GM12878 (cell line): Measurements from ENCODE around the gene PHLDB1. TPM values are rescaled to one million over a fixed set of nuclear protein-coding genes. Genes with fewer than 3 reads are reported as not detected.

Experiments used
- ATAC-seq: fragments of 200-7000 bp; cut with Tn5 transposase; 3 replicates; pipeline ENCODE4 v1.9.1; 2020; ENCODE audit warnings: mild to moderate bottlenecking, moderate library complexity
- BruUV-seq: library from RNA; stranded (reverse); fragments of 400-500 nt; replicated peaks from 2 replicates; lab custom pipeline; 2021; lab: Mats Ljungman, UMichigan
- CTCF ChIA-PET: fragments of 300-600 bp; sonication (Branson Sonifier 250); formaldehyde crosslinking; extraction: SDS; loops from one replicate; lab custom pipeline; 2021; ENCODE audit warnings: inconsistent platforms; lab: Yijun Ruan, JAX
- POLR2A ChIA-PET: fragments of 350-600 bp; formaldehyde crosslinking; extraction: SDS; loops from one replicate; lab custom pipeline; 2021; ENCODE audit warnings: inconsistent platforms; lab: Charles Lee
- RAD21 ChIA-PET: fragments of 300-600 bp; sonication (Branson Sonifier 250); formaldehyde crosslinking; loops from one replicate; lab custom pipeline; 2023; ENCODE audit warnings: antibody characterized with exemption; ENCODE audit not compliant: unreplicated experiment; lab: Charles Lee
- SMC1A ChIA-PET: fragments of 300-600 bp; sonication (Branson Sonifier 250); formaldehyde crosslinking; loops from one replicate; lab custom pipeline; 2023; ENCODE audit not compliant: unreplicated experiment, uncharacterized antibody; lab: Charles Lee
- DNase-seq: peaks from one replicate; pipeline ENCODE4 v3.0.0-alpha.2; 2011; ENCODE audit warnings: low read depth, low spot score
- FAIRE-seq: peaks from 3 replicates; lab custom pipeline; 2011; peaks lifted over from hg19 to GRCh38; lab: Jason Lieb, UNC
- H2AFZ ChIP-seq: 2 replicates; pipeline ENCODE4 v1.6.0; 2011; ENCODE audit warnings: low read depth, low read length, control low read depth; ENCODE audit not compliant: control insufficient read depth
- H3K27ac ChIP-seq: 2 replicates; pipeline ENCODE4 v1.5.1; 2011; ENCODE audit warnings: control low read depth; ENCODE audit not compliant: control insufficient read depth, insufficient read depth
- H3K27me3 ChIP-seq, 2 experiments: replicated peaks in 1 of 2; 2 replicates each; pipeline versions ENCODE4 v1.6.0 to v1.6.1; 2011; ENCODE audit warnings: low read length in 1 of 2; ENCODE audit not compliant: control insufficient read depth in 2 of 2, insufficient read depth in 2 of 2
- H3K36me3 ChIP-seq, 2 experiments: 2 replicates each; pipeline ENCODE4 v1.5.1; 2011; ENCODE audit warnings: low read length in 1 of 2; ENCODE audit not compliant: control insufficient read depth in 2 of 2, insufficient read depth in 2 of 2
- H3K4me1 ChIP-seq: 2 replicates; pipeline ENCODE4 v1.6.1; 2011; ENCODE audit warnings: mild to moderate bottlenecking, low read length, moderate library complexity, mixed read lengths; ENCODE audit not compliant: control insufficient read depth, insufficient read depth
- H3K4me2 ChIP-seq: 2 replicates; pipeline ENCODE4 v1.6.0; 2011; ENCODE audit warnings: control low read depth; ENCODE audit not compliant: control insufficient read depth, insufficient read depth
- H3K4me3 ChIP-seq: fragments of 200-600 bp; sonication (generic); 2 replicates; pipeline ENCODE4 v1.5.1; 2016
- H3K79me2 ChIP-seq: 2 replicates; pipeline ENCODE4 v1.6.0; 2011; ENCODE audit warnings: low read length; ENCODE audit not compliant: control insufficient read depth, insufficient read depth
- H3K9ac ChIP-seq: 2 replicates; pipeline ENCODE4 v1.8.0; 2011; ENCODE audit warnings: low read length, control low read depth, mixed read lengths; ENCODE audit not compliant: control insufficient read depth, insufficient read depth
- H3K9me3 ChIP-seq: replicated peaks from 3 replicates; pipeline ENCODE4 v1.5.1; 2011; ENCODE audit warnings: mild to moderate bottlenecking, low read length; ENCODE audit not compliant: control insufficient read depth, insufficient read depth
- H4K20me1 ChIP-seq: 2 replicates; pipeline ENCODE4 v1.6.0; 2011; ENCODE audit not compliant: control insufficient read depth, insufficient read depth
- BCL3 ChIP-seq: IDR thresholded peaks from 2 replicates; pipeline ENCODE4 v1.6.1; 2011; ENCODE audit warnings: borderline replicate concordance, low read depth, mild to moderate bottlenecking, moderate library complexity, low read length; ENCODE audit not compliant: insufficient read depth, poor library complexity, severe bottlenecking
- CREM ChIP-seq: IDR thresholded peaks from 2 replicates; pipeline ENCODE4 v1.6.1; 2014; ENCODE audit warnings: antibody characterized with exemption, low read depth
- ESRRA ChIP-seq: IDR thresholded peaks from 2 replicates; pipeline ENCODE4 v1.6.1; 2012; ENCODE audit warnings: mild to moderate bottlenecking, low read length, improper control_type of control experiment
- MYC ChIP-seq: IDR thresholded peaks from 2 replicates; pipeline ENCODE4 v1.6.1; 2011; ENCODE audit warnings: mild to moderate bottlenecking, low read length, moderate library complexity, inconsistent platforms; ENCODE audit not compliant: insufficient read depth, insufficient replicate concordance, insufficient read length, severe bottlenecking
- PML ChIP-seq: IDR thresholded peaks from 2 replicates; pipeline ENCODE4 v1.6.1; 2012; ENCODE audit warnings: low read length, inconsistent platforms
- RFX5 ChIP-seq: IDR thresholded peaks from 2 replicates; pipeline ENCODE4 v1.6.1; 2011; ENCODE audit warnings: low read depth, low read length, improper control_type of control experiment
- TCF12 ChIP-seq: IDR thresholded peaks from 2 replicates; pipeline ENCODE4 v1.6.1; 2011; ENCODE audit warnings: low read depth, mild to moderate bottlenecking, low read length
- ZNF622 ChIP-seq: fragments of 450-650 bp; IDR thresholded peaks from 2 replicates; pipeline ENCODE4 v1.6.1; 2017; ENCODE audit warnings: mild to moderate bottlenecking, inconsistent platforms
- ZZZ3 ChIP-seq: IDR thresholded peaks from 2 replicates; pipeline ENCODE4 v1.6.1; 2011; ENCODE audit warnings: low read depth; ENCODE audit not compliant: control insufficient read depth, insufficient read length
- WGBS: methylation state at CpG from one replicate; pipeline ENCODE4 v1.1.6; 2016; ENCODE audit warnings: low lambda C conversion rate; ENCODE audit not compliant: insufficient replicate concordance, insufficient coverage; ENCODE audit errors: missing lambda C conversion rate; 5-methylcytosine and 5-hydroxymethylcytosine counted together
- in situ Hi-C: fragments of 300-500 bp; cut with MboI; formaldehyde crosslinking; loops from 9 replicates; pipeline ENCODE4 v1.14.3; 2018; ENCODE audit warnings: mixed read lengths
- intact Hi-C: fragments of 100-400 bp; cut with micrococcal nuclease; formaldehyde crosslinking; loops from one replicate; pipeline ENCODE4 v1.14.2; 2022; ENCODE audit not compliant: unreplicated experiment
- polyA plus RNA-seq, 11 experiments: library from polyadenylated mRNA; depleted of rRNA in 4 of 11; unstranded in 6 of 11; stranded (reverse) in 5 of 11; fragments of >200 nt; fragmentation: Nextera tagmentation in 4 of 11; fragmentation: Illumina TruSeq in 1 of 11; extraction: Ambion mirVana in 4 of 11; extraction: Trizol in 1 of 11; gene quantifications; 1 replicate in 1 of 11; 2 replicates in 10 of 11; pipeline versions ENCODE4 v1.2.1 to v1.2.3, GENCODE V29; 2011 to 2016; ENCODE audit warnings: inconsistent platforms in 2 of 11, missing spikeins in 2 of 11, low read depth in 1 of 11
- total RNA-seq, 4 experiments: library from RNA; depleted of rRNA in 3 of 4; stranded (reverse); fragments of >200 nt in 3 of 4; fragmentation: Illumina TruSeq in 1 of 4; extraction: Trizol in 1 of 4; gene quantifications; 2 replicates each; pipeline versions ENCODE4 v1.2.1 to v1.2.3, GENCODE V29; 2013 to 2021

The PHLDB1 gene
- total and polyA plus RNA-seq, 10 of the 15 experiments (the other 5 are each of a cell fraction or from before 2014, with no cell fraction given) = 0.03 to 0.26 (median 0.18) TPM; not detected in 4

- TF ChIP-seq RFX5 = no peak
- no peak for TF ChIP-seq ZNF622
These were observed 65.4 kb downstream of the PHLDB1 start (continued) for GRCh38 chr11:118672846-118673245.

GRCh38 chr11:118673361-118674081, 66.1 kb downstream of the PHLDB1 start:
- SMC1A ChIA-PET = no interaction called here
- FAIRE-seq (no peak), ATAC-seq (no peak), DNase-seq (no peak)
- WGBS = 31% methylated on average over 6 of the region's 6 CpGs
- Histone ChIP-seq H3K4me2 (no peak overlapping the region), H3K9me3 (no peaks in the 10 kb centered on the region; the same call in 2 of the 3 replicates), H3K4me1 (no peaks in the 10 kb centered on the region), H3K9ac (no peak overlapping the region), H3K79me2 (no peaks in the 10 kb centered on the region), H3K36me3 (no peaks in the 10 kb centered on the region), H3K27ac (no peak overlapping the region), H2AFZ (no peak overlapping the region), H4K20me1 (no peaks in the 10 kb centered on the region), H3K4me3 (no peak overlapping the region), H3K27me3 (peaks cover 0 to 2% of the 10 kb centered on the region in 2 experiments; a peak in 1 of 4 replicates)
- TF ChIP-seq TCF12 (no peak), ZZZ3 (no peak), PML (no peak), CREM (no peak), BCL3 (no peak), MYC (no peak), ESRRA (no peak)
- in situ Hi-C loops = no loop called here
- POLR2A ChIA-PET = no interaction called here
- RAD21 ChIA-PET = interaction anchor here (0.6 kb wide), 1 partner anchor 9 kb away, joined by 5 read pairs; no protein-coding TSS in a partner anchor
- intact Hi-C loops = no loop called here
- BruUV-seq = no TSS peak
- CTCF ChIA-PET = interaction anchor here (0.6 kb wide), 2 partner anchors 23 to 1568 kb away, joined by 3 read pairs; no protein-coding TSS in a partner anchor
